HAP-1 (cell line): ENCODE measurements around the gene BPGM.

ENCODE experiments used
- DNase-seq, 2 experiments: peaks; one replicate each; pipeline ENCODE4 v3.0.0-alpha.2; 2016 to 2020; ENCODE audit warnings: low spot score in 2 of 2
- H3K27me3 ChIP-seq: fragments of 250-450 bp; sonication (Bioruptor Pico); 2 replicates; pipeline ENCODE4 v1.5.1; 2020; ENCODE audit warnings: low read depth, mild to moderate bottlenecking, moderate library complexity
- H3K36me3 ChIP-seq: fragments of 250-450 bp; sonication (Bioruptor Pico); replicated peaks from 2 replicates; pipeline ENCODE4 v1.5.1; 2020; ENCODE audit warnings: mild to moderate bottlenecking
- H3K4me1 ChIP-seq: fragments of 250-450 bp; sonication (Bioruptor Pico); 2 replicates; pipeline ENCODE4 v1.5.1; 2020; ENCODE audit warnings: mild to moderate bottlenecking
- H3K4me3 ChIP-seq: fragments of 250-450 bp; sonication (Bioruptor Pico); 2 replicates; pipeline ENCODE4 v1.5.1; 2020; ENCODE audit warnings: mild to moderate bottlenecking, moderate library complexity
- H3K9me3 ChIP-seq: fragments of 250-450 bp; sonication (Bioruptor Pico); 2 replicates; pipeline ENCODE4 v1.5.1; 2020; ENCODE audit warnings: mild to moderate bottlenecking, moderate library complexity
- in situ Hi-C: fragments of 300-500 bp; cut with MboI; formaldehyde crosslinking; loops from 3 replicates; pipeline ENCODE4 v1.14.3; 2020; ENCODE audit warnings: low sequenced_read_pairs, inconsistent platforms, mixed read lengths

BPGM gene

DNA sequence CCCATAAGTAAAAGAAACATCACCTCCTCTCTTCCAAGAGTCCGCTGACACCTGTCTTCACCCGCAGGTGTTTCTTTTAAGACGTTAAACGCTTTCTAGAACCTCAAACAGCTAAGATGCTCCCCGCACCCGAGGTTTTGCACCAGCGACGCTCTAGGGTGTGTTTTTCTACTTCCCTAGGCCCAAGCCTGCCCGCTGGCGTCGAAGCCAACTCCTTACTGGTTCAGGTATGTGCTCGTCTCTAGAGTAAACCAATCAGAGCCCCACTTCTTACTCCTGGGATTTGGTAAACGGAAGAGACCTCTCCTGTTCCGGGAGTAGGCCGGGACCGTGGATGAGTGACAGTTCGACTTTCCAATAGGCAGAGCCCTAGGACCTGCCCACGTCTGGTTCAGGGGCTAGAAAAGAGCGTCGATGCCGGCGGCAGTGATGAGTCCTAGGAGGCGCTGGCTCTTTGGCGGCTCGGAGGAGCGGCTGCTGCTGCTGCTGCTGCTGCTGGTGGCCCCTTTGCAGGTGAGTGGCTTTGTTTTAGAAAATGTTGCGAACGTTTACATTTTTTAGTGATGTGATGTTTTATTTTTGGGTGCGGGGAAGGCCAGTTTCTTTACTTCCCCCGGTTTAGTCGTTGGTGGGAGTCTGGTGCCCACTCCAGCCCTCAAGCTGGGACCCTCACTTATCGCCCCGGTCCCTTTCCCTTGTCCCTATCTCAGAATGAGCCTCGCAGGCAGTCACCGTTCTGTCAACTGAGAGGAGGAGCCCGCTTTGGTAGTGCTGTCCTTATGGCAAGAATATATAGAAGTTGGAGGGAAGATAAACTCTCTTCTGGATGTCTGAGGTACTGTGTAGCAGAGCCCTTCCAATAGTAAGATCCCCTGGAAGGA lies at the start of gene BPGM:
TSS of gene BPGM (plus strand) at position 429 of the 881 bp plus-strand sequence. CDS start 14,655 bp downstream, outside the sequence.
- Histone ChIP-seq H3K4me3 (peak within 1 kb of the TSS; percentile 59), H3K4me1 (peaks cover 23% of the 10 kb centered on the region), H3K9me3 (no peaks in the 10 kb centered on the region), H3K27me3 (no peaks in the 10 kb centered on the region), H3K36me3 (no peaks in the 10 kb centered on the region)
- in situ Hi-C loops: no loop called here
- DNase-seq: peak; percentile 98 to 99

DNA sequence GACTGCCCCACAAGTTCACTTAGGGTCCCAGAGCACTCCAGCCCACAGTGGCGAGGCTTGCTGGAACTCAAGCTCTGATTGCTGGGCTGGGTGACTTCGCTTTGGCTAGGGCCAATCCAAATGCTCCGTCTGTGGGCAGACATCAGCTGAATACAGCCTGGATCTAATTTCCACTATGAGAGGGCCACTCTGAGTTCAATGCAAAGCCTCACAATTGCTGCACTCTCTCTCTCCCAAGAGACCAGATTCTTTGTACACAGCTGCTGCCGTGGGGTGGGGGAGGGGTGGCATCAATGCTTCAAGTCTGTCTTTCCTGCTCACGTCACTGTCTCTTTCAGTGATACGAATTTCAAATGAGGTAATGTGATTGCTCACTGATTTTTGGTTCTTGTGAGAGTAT lies 47.3 kb upstream of the BPGM start:
- peak in 1 of 2 experiments; percentile 29 for DNase-seq
- Histone ChIP-seq H3K4me3 (no peak overlapping the region), H3K27me3 (peaks cover 7% of the 10 kb centered on the region; the same call in 1 of the 2 replicates), H3K4me1 (peaks cover under 1% of the 10 kb centered on the region), H3K9me3 (0 out of 2 replicates have a peak, but pooled peaks cover 4% of the 10 kb centered on the region), H3K36me3 (no peaks in the 10 kb centered on the region)
- in situ Hi-C loops: no loop called here

DNA sequence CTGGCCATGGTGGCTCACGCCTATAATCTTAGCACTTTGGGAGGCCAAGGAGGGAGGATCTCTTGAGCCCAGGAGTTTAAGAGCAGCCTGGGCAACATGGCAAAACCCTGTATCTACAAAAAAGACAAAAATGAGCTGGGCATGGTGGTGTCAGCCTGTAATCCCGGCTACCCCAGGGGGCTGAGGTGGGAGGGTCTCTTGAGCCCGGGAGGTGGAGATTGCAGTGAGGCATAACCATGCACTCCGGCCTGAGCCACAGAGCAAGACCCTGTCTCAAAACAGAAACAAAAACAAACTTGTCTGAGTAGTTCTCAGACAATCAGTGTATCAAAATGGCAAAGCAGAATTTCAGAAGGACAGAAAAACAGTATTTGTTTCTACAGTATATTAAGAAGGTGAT lies 45.2 kb upstream of the BPGM start:
- Histone ChIP-seq H3K27me3 (peaks cover 11% of the 10 kb centered on the region; the same call in 1 of the 2 replicates), H3K36me3 (no peaks in the 10 kb centered on the region), H3K4me1 (no peaks in the 10 kb centered on the region), H3K4me3 (no peak overlapping the region), H3K9me3 (no peaks in the 10 kb centered on the region)
- in situ Hi-C loops: no loop called here
- DNase-seq: no peak

DNA sequence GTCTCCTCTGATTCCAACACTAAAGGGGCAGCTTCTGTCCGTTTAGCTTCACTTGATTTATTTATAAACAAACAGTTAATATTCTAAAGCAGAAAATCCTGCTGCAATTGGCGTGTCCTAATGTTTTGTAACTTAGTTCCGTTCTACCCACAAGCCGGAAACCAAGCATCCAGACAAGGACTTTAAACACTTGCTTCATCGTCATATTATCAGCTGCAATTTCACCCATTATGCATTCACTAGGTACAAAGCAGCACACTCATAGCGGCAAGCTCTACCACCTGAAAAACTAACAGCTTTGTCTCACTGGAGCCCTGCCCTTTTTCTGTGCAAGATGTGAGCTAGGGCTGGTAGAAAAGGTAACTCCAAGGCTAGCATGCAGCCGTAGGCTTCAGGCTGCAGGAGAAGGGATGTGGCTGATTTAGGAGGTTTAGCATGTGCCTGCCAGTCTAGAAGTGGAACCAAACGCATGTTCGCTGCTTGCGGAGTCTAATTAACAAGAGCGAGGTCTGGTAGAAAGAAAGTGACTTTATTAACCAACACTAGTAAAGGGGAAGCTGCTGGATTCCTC lies 43.7 kb upstream of the BPGM start:
- no peaks in the 10 kb centered on the region for H3K4me1 ChIP-seq
- in situ Hi-C loops: no loop called here
- no peak overlapping the region for H3K4me3 ChIP-seq
- peaks cover 11% of the 10 kb centered on the region for H3K27me3 ChIP-seq
- H3K9me3 ChIP-seq: no peaks in the 10 kb centered on the region
- H3K36me3 ChIP-seq: no peaks in the 10 kb centered on the region
- DNase-seq: no peak

DNA sequence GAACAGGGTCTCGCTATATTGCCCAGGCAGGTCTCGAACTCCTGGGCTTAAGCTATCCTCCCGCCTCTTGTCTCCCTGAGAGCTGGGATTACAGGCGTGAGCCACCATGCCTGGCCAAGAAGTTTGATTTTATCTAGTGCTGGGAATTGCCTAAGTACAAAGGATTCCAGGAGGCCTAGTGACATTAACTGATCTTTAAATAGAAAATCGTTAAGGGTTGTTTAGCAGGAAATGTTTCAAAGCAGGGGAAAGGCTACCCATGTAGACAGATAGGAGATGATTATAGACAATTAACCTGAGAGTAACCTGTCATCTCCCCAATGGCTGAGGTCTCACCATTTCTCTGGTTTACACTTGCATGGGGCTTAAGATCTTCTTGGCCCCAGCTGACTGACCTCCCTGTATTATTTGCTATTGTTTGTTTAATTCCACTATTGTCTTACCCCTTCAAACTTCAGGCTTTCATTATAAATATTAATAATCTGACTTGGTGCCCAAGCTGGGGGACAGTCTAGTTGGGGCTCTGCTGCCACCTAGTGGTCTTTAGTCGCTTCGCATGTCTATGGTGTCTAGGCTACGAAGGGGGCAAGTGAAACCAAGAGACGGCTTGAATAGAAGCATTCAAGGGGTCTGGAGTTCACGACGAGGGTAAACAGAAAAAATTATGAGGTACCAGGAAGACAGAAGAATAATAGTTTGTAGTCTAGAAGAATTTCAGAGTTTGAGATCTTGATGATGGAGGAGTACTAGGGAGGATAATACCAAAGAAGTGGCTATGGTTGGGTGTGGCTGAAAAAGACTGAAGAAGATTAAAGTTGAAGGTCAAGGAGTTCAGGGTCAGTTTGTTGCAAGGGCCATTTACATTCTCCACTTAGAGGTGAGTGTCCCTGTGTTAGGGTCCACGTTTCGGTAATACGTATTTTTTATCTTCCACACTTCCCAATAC lies 40.4 kb upstream of the BPGM start:
- Histone ChIP-seq H3K4me1 (no peaks in the 10 kb centered on the region), H3K27me3 (peaks cover 28% of the 10 kb centered on the region), H3K9me3 (no peaks in the 10 kb centered on the region), H3K36me3 (no peaks in the 10 kb centered on the region), H3K4me3 (no peak overlapping the region)
- DNase-seq: peak; percentile 61 to 72
- in situ Hi-C loops: no loop called here

DNA sequence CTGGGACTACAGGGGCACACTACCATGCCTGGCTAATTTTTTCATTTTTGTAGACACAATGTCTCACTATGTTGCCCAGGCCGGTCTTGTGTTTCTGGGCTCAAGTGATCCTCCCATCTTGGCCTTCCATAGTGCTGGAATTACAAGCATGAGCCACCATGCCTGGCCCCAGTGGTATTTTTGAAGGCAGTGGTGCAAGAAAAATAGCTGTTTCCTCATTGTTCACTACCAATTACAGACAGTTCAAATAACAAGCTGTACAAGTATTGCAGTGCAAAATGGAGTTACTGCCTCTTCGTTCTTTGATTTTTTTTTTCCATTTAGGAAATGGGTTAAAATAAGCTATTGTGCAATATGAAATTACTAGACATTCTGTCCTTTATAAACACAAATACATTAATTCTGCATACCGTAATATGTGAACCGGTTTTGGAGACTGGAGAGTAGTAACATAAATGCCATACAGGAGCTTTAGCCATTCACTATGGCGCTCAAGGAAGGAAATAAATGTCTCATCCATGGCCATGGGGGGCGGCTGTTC lies 35.0 kb upstream of the BPGM start:
- Histone ChIP-seq H3K4me1 (no peaks in the 10 kb centered on the region), H3K9me3 (no peaks in the 10 kb centered on the region), H3K27me3 (peaks cover 17% of the 10 kb centered on the region), H3K4me3 (no peak overlapping the region), H3K36me3 (no peaks in the 10 kb centered on the region)
- in situ Hi-C loops: loop anchor here (5.0 to 10.0 kb wide), 2 partner anchors 97 to 179 kb away; no protein-coding TSS in a partner anchor
- DNase-seq: no peak

DNA sequence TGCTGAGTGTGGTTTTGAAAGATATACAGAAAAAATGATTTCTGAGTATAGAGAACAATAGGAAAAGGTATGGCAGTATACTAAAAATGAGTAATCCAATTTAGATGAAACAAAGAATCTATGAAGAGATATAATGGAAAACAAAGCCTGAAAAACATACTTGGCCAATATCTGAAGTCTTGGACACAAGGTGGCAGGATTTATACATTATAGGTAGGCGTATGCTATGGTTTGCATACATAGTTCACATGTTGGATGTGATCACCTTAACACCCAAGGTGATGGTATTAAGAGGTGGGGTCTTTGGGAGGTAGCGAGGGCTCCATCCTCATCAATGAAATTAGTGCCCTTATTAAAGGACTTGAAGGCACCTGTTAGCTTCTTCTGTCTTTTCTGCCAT lies 34.5 kb upstream of the BPGM start:
- no peaks in the 10 kb centered on the region for H3K4me1 ChIP-seq
- H3K27me3 ChIP-seq: peaks cover 17% of the 10 kb centered on the region
- no peak for DNase-seq
- H3K9me3 ChIP-seq: no peaks in the 10 kb centered on the region
- no peaks in the 10 kb centered on the region for H3K36me3 ChIP-seq
- in situ Hi-C loops: loop anchor here (5.0 to 10.0 kb wide), 2 partner anchors 97 to 180 kb away; no protein-coding TSS in a partner anchor
- no peak overlapping the region for H3K4me3 ChIP-seq

DNA sequence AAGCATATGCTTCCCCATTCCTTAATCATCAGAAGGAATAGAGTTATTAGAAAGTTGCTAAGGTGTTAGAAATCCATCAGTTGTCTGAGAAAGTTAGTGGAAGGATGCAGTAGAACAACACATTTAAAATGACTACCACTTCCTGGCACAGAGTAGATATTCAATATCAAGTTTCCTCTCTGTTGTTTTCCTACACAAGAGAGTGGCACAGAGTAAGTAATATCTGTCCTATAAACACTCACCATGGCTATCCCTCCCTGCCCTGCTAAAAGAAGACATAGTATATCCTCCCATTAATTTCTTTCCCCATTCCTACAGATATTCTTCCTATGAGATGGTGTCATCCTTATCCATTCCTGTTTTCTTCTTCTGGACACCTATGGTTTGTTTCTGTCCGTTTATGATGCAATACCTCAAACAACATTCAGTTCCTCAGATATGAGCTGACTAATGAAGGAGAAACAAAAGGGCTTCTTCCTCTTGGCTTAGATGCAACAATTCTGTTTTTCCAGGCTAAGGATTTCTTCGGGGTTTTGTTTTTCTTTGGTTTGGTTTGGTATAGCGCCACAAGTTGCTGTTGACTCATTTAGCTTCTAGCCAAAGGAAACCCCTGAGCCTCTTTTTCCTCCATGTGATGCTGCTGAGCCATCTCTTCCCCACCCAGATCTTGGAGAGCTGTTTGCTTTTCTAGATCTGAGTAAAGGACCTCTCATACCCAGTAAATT lies 32.9 kb upstream of the BPGM start:
- in situ Hi-C loops: loop anchor here (5.0 to 10.0 kb wide), 2 partner anchors 99 to 181 kb away; no protein-coding TSS in a partner anchor
- Histone ChIP-seq H3K36me3 (no peaks in the 10 kb centered on the region), H3K4me1 (no peaks in the 10 kb centered on the region), H3K27me3 (peaks cover 12% of the 10 kb centered on the region), H3K9me3 (no peaks in the 10 kb centered on the region), H3K4me3 (no peak overlapping the region)
- DNase-seq: no peak

DNA sequence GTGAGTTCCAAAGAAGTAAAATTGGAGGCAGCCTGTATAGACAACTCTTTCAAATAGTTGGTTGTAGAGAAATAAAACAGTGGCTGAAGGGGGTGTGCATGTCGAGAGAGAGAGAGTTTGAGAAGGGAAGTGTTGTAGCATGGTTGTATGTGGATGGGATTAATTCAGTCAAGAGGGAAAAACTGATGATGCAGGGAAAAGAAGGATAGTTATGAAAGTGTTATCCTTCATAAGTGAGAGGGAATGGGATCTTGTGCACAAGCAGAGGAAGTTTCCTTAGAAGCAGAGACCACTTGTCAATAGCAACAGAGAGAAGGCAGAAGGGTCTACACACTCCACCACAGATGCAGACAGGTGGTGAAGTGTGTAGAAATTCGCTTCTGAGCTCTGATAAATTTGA lies 30.0 kb upstream of the BPGM start:
- Histone ChIP-seq H3K36me3 (no peaks in the 10 kb centered on the region), H3K27me3 (peaks cover 12% of the 10 kb centered on the region), H3K9me3 (no peaks in the 10 kb centered on the region), H3K4me3 (no peak overlapping the region), H3K4me1 (no peaks in the 10 kb centered on the region)
- in situ Hi-C loops: loop anchor here (10.0 kb wide), 1 partner anchor 102 kb away; no protein-coding TSS in a partner anchor
- no peak for DNase-seq

DNA sequence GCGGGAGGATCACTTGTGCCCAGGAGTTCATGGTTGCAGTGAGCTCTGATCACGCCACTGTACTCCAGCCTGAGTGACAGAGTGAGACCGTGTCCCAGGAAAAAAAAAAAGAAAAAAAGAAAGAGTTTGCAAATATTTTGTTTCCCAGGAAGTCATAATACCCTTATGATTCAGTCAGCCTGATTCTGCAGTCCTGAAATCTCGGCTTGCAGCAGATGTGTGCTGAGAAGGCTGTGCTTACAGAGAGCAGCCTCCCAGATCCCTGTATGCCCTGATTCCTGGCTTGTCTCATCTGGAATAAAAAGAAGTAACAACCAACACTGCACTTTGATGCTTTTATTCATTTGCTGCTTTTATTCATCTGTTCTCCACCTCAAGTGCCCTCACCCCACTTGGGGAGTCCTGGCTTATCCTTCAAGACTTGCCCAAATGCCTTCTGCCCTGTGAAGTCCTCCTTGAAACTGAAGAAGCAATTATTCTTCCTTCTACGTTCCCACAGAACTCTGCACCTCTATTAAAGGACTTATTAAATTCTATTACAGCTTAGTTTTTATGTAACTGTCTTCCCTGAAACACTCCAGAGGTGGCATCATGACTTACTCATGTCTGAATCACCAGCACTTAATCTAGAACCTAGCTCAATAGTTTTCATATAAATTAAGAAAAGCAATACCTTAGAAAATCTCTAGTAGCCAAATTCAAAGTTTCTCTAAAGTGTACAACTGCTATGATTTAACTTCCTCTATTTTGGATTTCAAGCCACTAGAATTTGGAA lies 27.7 kb upstream of the BPGM start:
- Histone ChIP-seq H3K9me3 (no peaks in the 10 kb centered on the region), H3K27me3 (peaks cover 12% of the 10 kb centered on the region), H3K4me3 (no peak overlapping the region), H3K4me1 (no peaks in the 10 kb centered on the region), H3K36me3 (no peaks in the 10 kb centered on the region)
- DNase-seq: no peak
- in situ Hi-C loops: loop anchor here (10.0 kb wide), 1 partner anchor 104 kb away; no protein-coding TSS in a partner anchor

DNA sequence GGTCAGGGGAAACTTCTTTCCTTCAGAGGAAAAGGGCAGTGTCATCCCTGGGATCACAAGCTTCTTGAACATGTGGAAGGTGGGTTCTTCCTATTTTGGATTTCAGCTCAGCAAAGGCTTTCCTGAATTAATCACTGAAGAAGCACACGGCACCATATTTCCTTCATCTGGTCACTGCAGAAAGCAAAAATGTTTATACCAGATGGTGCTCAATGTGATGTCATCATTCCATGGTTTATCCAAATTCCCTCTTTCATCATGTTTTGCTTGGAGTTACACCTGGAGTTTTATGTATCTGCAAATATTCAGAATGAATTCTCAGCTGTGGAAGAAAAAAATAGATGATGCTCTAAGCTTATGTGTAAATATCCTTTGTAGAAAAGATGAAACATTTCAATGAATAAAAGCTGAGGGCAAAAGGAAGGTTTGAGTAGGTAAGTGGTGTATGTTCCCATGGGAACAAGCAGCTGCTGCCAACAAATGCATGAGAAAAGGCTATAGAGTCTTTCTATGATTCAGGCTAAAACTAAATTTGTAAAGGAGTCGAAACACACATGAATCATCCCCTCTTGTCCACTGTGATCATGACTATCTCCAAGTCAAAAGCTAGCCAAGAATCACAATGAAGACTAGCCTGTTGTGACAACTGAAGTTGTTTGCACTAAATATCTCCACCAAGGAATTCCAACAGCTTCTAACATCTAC lies 26.9 kb upstream of the BPGM start:
- no peak for DNase-seq
- Histone ChIP-seq H3K4me3 (no peak overlapping the region), H3K4me1 (no peaks in the 10 kb centered on the region), H3K9me3 (no peaks in the 10 kb centered on the region), H3K27me3 (peaks cover 17% of the 10 kb centered on the region), H3K36me3 (no peaks in the 10 kb centered on the region)
- in situ Hi-C loops: loop anchor here (10.0 kb wide), 1 partner anchor 105 kb away; no protein-coding TSS in a partner anchor
